ENCODE results near the gene CHID1. TPM values are rescaled to one million over a fixed set of nuclear protein-coding genes. Genes with fewer than 3 reads are reported as not detected.

CHID1 gene
- total RNA-seq, 1 donor from 2014 or later = 108 TPM

DNA sequence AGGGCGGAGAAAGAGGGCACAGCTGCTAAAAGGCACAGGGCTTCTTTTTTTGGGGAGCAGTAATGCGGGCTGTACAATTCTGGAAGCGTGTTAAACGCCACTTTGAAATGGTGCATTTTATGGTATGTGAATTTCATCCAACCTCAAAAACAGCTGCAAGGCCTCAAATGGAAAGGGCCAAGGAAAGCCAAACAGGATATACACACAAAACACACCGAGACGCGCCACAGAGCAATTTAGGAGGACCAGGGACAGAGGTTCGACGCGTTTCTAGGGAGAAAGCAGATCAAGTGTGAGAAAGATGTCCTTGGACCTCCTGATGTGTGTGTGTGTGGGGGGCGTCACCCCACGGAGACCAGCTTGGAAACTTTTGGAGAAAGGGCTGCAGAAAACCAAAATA, 36.9 kb downstream of the CHID1 start:
- H3K4me3 ChIP-seq (ENCODE audit: low read depth, low read length) = no peak overlapping the region
- DNase-seq (ENCODE audit: low read depth) = no peak
- TF ChIP-seq, protein P1, sequence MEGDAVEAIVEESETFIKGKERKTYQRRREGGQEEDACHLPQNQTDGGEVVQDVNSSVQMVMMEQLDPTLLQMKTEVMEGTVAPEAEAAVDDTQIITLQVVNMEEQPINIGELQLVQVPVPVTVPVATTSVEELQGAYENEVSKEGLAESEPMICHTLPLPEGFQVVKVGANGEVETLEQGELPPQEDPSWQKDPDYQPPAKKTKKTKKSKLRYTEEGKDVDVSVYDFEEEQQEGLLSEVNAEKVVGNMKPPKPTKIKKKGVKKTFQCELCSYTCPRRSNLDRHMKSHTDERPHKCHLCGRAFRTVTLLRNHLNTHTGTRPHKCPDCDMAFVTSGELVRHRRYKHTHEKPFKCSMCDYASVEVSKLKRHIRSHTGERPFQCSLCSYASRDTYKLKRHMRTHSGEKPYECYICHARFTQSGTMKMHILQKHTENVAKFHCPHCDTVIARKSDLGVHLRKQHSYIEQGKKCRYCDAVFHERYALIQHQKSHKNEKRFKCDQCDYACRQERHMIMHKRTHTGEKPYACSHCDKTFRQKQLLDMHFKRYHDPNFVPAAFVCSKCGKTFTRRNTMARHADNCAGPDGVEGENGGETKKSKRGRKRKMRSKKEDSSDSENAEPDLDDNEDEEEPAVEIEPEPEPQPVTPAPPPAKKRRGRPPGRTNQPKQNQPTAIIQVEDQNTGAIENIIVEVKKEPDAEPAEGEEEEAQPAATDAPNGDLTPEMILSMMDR (conservative IDR thresholded peaks at IDR 0.05; ENCODE audit: low read depth, low read length) = no peak

DNA sequence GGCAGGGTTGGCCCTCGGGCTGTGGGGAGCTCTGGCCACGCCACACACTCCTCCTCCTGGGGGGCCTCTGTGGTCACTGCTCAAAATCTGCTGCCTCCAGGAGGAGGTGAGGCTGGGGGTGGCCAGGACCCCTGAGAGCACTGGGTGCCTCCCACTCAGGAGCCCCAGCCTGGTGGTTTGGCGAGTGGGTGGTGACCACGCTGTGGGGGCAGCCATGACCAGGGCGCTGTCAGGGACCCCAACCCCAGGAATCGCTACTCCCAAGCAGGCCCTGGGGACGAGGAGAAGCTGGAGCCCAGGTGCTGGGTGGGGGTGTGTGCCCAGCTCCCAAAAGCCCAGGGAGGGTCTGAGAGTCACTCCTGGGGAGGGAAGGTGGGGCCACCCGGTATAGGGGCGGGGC, 37.8 kb downstream of the CHID1 start:
- TF ChIP-seq, protein P1 (conservative IDR thresholded peaks at IDR 0.05; ENCODE audit: low read depth, low read length) = no peak
- no peak for DNase-seq (ENCODE audit: low read depth)
- no peak overlapping the region for H3K4me3 ChIP-seq (ENCODE audit: low read depth, low read length)

DNA sequence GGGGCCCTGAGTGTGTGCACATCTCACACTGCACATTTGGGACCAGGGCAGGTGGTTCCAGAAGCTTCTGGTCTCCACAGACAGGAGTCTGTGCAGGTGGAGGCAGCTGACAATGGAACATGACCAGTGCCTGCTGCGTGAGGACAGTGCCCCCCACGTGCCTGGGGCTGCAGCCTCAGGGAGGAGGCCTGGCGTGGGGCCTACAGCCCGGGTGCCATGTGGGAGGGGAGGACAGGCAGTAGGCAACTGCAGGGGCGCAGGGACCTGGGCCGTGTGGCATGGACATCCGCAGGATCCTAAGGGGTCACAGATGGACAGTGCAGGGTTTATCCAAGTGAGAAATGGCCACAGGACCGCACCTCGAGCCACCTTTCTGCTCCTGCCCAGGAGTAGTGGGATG, 39.1 kb downstream of the CHID1 start:
- H3K4me3 ChIP-seq (ENCODE audit: low read depth, low read length) = no peak overlapping the region
- TF ChIP-seq, protein P1 (conservative IDR thresholded peaks at IDR 0.05; ENCODE audit: low read depth, low read length) = no peak
- no peak for DNase-seq (ENCODE audit: low read depth)

DNA sequence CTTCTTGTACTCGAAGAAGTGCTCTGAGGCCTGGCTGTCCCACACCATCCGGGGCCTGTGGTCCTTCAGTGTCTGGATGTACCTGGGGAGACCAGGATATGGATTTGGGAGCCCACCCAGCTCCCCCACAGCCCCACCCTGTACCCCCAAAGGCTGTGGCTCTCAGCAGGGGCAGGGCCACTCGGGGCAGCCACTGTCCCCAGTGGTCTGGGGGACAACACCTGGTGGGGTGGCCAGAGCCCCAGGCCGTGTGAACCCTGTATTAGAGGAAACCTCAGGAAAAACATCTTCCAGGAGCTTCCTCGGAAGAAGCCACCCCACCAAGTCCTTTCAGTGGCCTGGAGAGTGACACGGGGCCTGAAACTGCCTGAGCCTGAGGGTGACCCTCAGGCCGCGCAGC, 40.2 kb downstream of the CHID1 start:
- TF ChIP-seq, protein P1 (conservative IDR thresholded peaks at IDR 0.05; ENCODE audit: low read depth, low read length) = no peak
- no peak overlapping the region for H3K4me3 ChIP-seq (ENCODE audit: low read depth, low read length)
- DNase-seq (ENCODE audit: low read depth) = no peak

DNA sequence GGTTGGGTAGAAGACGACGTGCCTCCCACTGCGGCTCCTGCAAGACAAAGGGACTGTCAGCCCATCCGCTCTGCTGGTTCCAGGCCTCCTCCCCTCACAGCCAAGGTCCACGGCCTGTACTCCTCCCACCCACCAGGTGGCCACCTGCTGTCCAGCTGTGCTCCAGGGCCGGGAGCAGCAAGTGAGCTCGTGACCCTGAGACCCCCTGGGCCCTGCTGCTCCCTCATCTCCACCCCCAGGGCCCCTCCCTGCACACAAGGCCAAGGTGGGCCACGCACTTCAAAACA, 40.5 kb downstream of the CHID1 start:
- TF ChIP-seq, protein P1 (conservative IDR thresholded peaks at IDR 0.05; ENCODE audit: low read depth, low read length) = peak; percentile 38
- no peak overlapping the region for H3K4me3 ChIP-seq (ENCODE audit: low read depth, low read length)
- no peak for DNase-seq (ENCODE audit: low read depth)

DNA sequence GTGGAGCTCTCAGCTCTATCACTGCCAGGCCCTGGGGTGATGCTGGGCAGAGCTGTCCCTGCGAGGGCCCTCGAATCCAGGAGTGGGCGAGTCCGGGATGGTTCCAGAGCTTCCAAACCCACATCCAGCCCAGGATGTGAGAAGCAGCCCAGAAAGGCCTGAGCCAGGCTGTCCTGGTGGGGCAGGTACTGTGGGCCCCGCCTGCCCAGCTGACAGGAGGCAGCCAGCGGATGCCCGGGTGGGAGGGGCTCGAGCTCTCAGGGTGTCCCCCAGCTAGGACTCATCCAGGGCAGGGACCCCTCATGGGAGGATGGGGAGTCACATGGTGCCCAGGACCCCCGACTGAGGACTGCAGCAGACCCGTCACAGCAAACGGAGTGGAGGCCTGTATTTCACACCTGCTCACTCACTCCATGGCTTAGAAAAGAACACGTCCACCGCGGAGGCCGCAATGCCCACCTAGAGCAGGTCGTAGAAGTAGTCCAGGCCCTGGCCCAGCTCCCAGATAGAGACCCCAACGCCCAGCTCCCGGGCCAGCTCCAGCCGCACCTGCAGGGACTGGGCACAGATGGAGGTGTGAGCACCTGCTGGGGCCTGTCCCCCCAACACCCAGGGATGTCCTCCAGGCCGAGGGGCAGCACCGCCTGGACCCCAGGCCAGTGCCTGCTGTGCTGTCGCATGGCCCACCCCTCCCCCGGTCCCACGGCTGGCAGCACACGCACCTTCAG, 41.0 kb downstream of the CHID1 start:
- H3K4me3 ChIP-seq (ENCODE audit: low read depth, low read length) = no peak overlapping the region
- no peak for DNase-seq (ENCODE audit: low read depth)
- TF ChIP-seq, protein P1 (conservative IDR thresholded peaks at IDR 0.05; ENCODE audit: low read depth, low read length) = no peak

DNA sequence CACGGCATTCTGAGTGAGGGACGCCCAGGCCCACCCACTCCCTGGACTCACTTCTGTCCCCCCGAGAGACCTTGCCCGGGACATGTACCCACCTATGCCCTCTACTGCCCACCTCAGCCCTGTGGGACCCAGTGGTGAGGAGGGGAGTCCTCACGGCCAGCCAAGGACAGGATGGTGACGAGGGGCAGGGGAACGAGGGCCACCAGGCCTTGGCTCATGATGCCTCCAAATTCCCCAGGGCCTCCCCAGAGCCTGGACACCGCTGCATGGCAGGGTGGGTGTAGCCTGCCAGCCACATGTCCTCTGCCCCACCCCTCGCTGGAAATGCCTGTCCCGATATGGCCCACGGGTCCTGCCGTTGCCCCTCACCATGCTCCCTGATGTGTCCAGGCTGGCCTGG, 41.8 kb downstream of the CHID1 start:
- DNase-seq (ENCODE audit: low read depth) = no peak
- no peak overlapping the region for H3K4me3 ChIP-seq (ENCODE audit: low read depth, low read length)
- TF ChIP-seq, protein P1 (conservative IDR thresholded peaks at IDR 0.05; ENCODE audit: low read depth, low read length) = no peak

Data from epithelial cell of proximal tubule (primary cell).